DOHH2 (cell line): ENCODE data around the gene TCF12.

Experiments used
- H3F3A ChIP-seq: fragments of 200-600 bp; sonication (generic), shearing (Covaris generic); 2 replicates; pipeline ENCODE4 v1.6.0; 2016; ENCODE audit warnings: antibody characterized with exemption, mild to moderate bottlenecking; ENCODE audit not compliant: control insufficient read depth, insufficient read depth
- H3K27ac ChIP-seq: fragments of 200-600 bp; sonication (generic); 2 replicates; pipeline ENCODE4 v1.5.1; 2014; ENCODE audit warnings: low read depth, mild to moderate bottlenecking, low read length, moderate library complexity
- H3K27me3 ChIP-seq: fragments of 200-600 bp; sonication (generic); 2 replicates; pipeline ENCODE4 v1.6.1; 2014; ENCODE audit warnings: mild to moderate bottlenecking, low read length, mixed read lengths; ENCODE audit not compliant: control insufficient read depth
- H3K36me3 ChIP-seq: fragments of 200-600 bp; sonication (generic); 2 replicates; pipeline ENCODE4 v1.6.1; 2014; ENCODE audit warnings: mild to moderate bottlenecking, low read length, moderate library complexity, mixed read lengths; ENCODE audit not compliant: control insufficient read depth
- H3K4me1 ChIP-seq: fragments of 200-600 bp; sonication (generic); 2 replicates; pipeline ENCODE4 v1.6.1; 2014; ENCODE audit warnings: mild to moderate bottlenecking, low read length, mixed read lengths; ENCODE audit not compliant: control insufficient read depth
- H3K4me2 ChIP-seq: fragments of 200-600 bp; sonication (generic); 2 replicates; pipeline ENCODE4 v1.6.0; 2014; ENCODE audit warnings: mild to moderate bottlenecking, low read length, moderate library complexity
- H3K4me3 ChIP-seq: fragments of 200-600 bp; sonication (generic); 2 replicates; pipeline ENCODE4 v1.5.1; 2014; ENCODE audit warnings: mild to moderate bottlenecking, low read length, mixed read lengths
- H3K79me2 ChIP-seq: fragments of 200-600 bp; sonication (generic); 2 replicates; pipeline ENCODE4 v1.6.1; 2014; ENCODE audit warnings: mild to moderate bottlenecking, low read length, mixed read lengths; ENCODE audit not compliant: control insufficient read depth
- H3K9me2 ChIP-seq: fragments of 200-600 bp; sonication (generic); replicated peaks from 2 replicates; pipeline ENCODE4 v1.6.1; 2014; ENCODE audit warnings: mild to moderate bottlenecking, low read length, mixed read lengths; ENCODE audit not compliant: control insufficient read depth
- H3K9me3 ChIP-seq: fragments of 200-600 bp; sonication (generic); 2 replicates; pipeline ENCODE4 v1.6.1; 2014; ENCODE audit warnings: antibody characterized with exemption, low read length, mixed read lengths; ENCODE audit not compliant: control insufficient read depth, insufficient read depth
- H4K20me1 ChIP-seq: fragments of 200-600 bp; sonication (generic); 2 replicates; pipeline ENCODE4 v1.6.0; 2014; ENCODE audit warnings: low read depth, mild to moderate bottlenecking, antibody characterized with exemption, low read length, moderate library complexity; ENCODE audit not compliant: control insufficient read depth, insufficient read depth
- EZH2phosphoT487 ChIP-seq: fragments of 200-600 bp; sonication (generic); IDR thresholded peaks from 2 replicates; pipeline ENCODE4 v1.6.1; 2017; ENCODE audit warnings: borderline replicate concordance, mild to moderate bottlenecking, antibody characterized with exemption, low read length, moderate library complexity, mixed read lengths
- TF ChIP-seq, protein P1 (sequence below): fragments of 200-600 bp; sonication (generic); IDR thresholded peaks from one replicate; pipeline ENCODE4 v1.5.1; 2014; ENCODE audit warnings: antibody characterized with exemption, mild to moderate bottlenecking, low read depth, low read length; ENCODE audit not compliant: poor library complexity, severe bottlenecking

Gene TCF12

DNA sequence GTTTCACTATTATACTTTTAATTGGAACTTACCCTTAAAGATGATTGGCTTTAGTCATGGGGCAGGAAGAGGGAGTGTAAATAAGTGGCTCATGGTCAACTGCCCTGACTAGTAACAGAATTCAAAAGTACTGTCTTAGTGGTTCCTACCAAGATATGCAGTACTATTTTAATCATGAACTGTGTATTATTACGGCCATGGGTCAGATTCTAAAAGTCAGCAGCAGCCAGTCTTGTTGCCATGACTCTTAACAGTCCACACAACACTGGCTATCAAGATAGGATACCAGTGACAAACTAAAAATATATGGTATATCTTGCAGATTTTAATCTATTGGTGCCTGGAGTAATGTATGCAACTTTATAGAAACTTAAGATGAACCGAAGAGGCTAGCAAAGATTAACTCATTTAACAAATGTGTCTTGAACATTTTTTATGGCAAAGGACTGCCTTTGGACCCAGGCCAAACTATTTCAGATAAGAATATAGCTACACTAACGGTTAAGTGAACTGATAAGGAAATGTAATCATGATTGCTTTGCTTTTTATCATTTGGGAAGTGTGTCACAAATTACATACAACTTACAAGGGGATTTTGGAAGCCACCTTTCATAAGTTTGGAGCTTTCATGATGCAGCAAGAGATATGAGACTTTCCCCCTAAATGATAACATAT lies 163.7 kb downstream of the TCF12 start:
- Histone ChIP-seq H3K4me2 (no peak overlapping the region), H3K79me2 (peaks cover 40% of the 10 kb centered on the region), H4K20me1 (peaks cover 10% of the 10 kb centered on the region)

DNA sequence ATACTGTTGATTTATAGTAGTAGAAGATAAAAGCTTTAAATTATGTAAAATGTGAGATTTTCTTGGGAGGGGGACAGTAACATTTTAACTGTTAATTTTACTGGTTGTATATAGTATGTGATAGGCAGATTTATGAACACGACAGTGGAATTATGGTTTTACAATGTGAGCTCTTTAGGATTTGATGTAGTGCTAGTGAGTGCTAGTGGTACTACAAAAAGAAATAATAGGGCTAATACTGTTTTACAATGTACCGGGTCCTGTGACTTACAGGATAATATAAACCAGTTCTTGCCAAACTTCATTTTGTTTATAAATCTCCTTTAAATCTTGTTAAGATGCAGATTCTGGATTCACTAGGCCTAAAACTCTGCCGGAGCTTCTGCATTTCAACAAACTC lies 165.7 kb downstream of the TCF12 start:
- H3F3A ChIP-seq: peaks cover 10% of the 10 kb centered on the region
- H3K27me3 ChIP-seq: no peaks in the 10 kb centered on the region
- no peak overlapping the region for H3K27ac ChIP-seq
- H3K36me3 ChIP-seq: no peaks in the 10 kb centered on the region
- H3K9me3 ChIP-seq: no peaks in the 10 kb centered on the region
- H4K20me1 ChIP-seq: peaks cover 8% of the 10 kb centered on the region
- H3K79me2 ChIP-seq: peaks cover 49% of the 10 kb centered on the region
- H3K4me3 ChIP-seq: no peak overlapping the region
- H3K9me2 ChIP-seq: no peaks in the 10 kb centered on the region
- no peak overlapping the region for H3K4me2 ChIP-seq
- no peak for TF ChIP-seq EZH2phosphoT487
- TF ChIP-seq, protein P1, sequence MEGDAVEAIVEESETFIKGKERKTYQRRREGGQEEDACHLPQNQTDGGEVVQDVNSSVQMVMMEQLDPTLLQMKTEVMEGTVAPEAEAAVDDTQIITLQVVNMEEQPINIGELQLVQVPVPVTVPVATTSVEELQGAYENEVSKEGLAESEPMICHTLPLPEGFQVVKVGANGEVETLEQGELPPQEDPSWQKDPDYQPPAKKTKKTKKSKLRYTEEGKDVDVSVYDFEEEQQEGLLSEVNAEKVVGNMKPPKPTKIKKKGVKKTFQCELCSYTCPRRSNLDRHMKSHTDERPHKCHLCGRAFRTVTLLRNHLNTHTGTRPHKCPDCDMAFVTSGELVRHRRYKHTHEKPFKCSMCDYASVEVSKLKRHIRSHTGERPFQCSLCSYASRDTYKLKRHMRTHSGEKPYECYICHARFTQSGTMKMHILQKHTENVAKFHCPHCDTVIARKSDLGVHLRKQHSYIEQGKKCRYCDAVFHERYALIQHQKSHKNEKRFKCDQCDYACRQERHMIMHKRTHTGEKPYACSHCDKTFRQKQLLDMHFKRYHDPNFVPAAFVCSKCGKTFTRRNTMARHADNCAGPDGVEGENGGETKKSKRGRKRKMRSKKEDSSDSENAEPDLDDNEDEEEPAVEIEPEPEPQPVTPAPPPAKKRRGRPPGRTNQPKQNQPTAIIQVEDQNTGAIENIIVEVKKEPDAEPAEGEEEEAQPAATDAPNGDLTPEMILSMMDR: no peak
- peaks cover 18% of the 10 kb centered on the region for H3K4me1 ChIP-seq

More for the DNA sequence above, 163.7 kb downstream of the TCF12 start:
- H3K36me3 ChIP-seq: no peaks in the 10 kb centered on the region
- no peak overlapping the region for H3K4me3 ChIP-seq
- no peaks in the 10 kb centered on the region for H3K27me3 ChIP-seq
- no peak overlapping the region for H3K27ac ChIP-seq
- TF ChIP-seq, protein P1: no peak
- TF ChIP-seq EZH2phosphoT487: no peak
- H3F3A ChIP-seq: peaks cover 15% of the 10 kb centered on the region
- no peaks in the 10 kb centered on the region for H3K9me2 ChIP-seq
- no peaks in the 10 kb centered on the region for H3K9me3 ChIP-seq
- peaks cover 24% of the 10 kb centered on the region for H3K4me1 ChIP-seq

DNA sequence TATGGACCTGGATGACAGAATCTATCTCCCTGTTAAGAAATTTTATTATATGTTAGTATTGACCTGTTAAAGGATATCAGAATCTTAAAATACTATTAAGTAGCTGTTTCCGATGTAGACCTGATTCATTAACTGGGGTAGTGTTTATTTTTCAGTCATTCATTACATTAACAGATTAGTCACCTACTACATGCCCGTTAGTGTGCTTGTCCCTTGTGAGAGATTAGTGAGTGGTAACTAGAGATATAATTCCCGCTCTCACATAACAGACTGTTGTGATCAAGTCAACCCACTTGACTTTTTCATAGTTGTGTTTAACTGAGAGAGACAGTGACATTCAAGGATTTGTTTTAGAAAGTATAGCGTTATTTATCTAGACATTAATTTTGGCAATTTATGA lies 166.8 kb downstream of the TCF12 start:
- Histone ChIP-seq H4K20me1 (peaks cover 5% of the 10 kb centered on the region; the same call in 1 of the 2 replicates), H3K4me1 (peaks cover 8% of the 10 kb centered on the region), H3F3A (0 out of 2 replicates have a peak, but pooled peaks cover under 1% of the 10 kb centered on the region), H3K9me2 (no peaks in the 10 kb centered on the region), H3K9me3 (no peaks in the 10 kb centered on the region), H3K27ac (no peak overlapping the region), H3K4me3 (no peak overlapping the region), H3K4me2 (no peak overlapping the region), H3K36me3 (no peaks in the 10 kb centered on the region), H3K79me2 (peaks cover 51% of the 10 kb centered on the region), H3K27me3 (no peaks in the 10 kb centered on the region)
- TF ChIP-seq EZH2phosphoT487: no peak
- TF ChIP-seq, protein P1: no peak
